Measurements from ENCODE around the gene FLCN. TPM values are rescaled to one million over a fixed set of nuclear protein-coding genes. Genes with fewer than 3 reads are reported as not detected.

The FLCN gene
- total and polyA plus RNA-seq, 10 of the 15 experiments (the other 5 are each of a cell fraction or from before 2014, with no cell fraction given): 1.1 to 24.7 (median 10.4) TPM

DNA sequence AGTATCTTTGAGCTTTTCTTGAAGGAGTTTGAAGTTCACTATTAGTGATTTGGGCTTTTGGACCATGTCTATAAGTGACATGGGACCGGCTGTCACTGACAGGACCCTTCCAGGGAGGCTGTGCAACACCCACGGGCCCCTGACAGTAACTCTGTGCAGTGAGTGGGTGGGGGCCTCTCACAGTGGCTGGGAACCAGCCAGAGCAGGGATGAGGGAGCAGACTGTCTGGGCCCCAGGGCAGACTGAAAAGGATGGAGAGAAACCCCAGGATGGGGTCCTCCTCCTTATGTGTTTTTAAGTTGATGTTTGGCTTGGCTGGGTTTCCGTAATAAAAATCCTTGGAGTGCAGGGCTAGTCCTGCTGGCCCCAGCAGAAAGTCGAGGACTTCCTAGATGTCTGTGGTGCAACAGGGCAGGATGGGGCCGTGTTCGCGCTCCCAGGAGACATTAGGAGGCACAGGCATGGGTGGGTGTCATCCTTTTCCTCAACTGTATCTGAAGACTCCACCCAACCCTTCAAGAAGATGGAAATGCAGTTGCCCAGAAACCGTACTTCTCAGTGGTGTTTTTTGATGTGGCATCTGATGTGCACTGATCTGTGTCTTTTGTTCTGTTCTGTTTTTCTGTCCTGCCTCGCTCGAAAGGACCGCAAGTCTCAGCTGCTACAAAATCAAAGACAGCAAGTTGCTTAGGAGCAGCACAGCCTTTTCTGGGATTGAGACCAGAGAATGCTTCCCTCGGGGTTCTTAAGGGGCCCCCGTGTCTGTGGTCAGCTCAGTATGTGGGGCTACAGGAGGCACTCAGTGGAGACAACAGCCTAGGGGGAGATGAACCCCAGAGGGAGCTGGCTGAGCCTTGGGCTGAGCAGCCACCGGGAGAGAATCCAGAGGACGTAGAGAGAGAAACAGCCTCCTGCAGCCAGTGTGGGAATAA, 55.0 kb downstream of the FLCN start (continued):
- TF ChIP-seq TCF7 (IDR thresholded peaks at IDR 0.05; ENCODE audit: borderline replicate concordance) (peak; percentile 92), JUNB (IDR thresholded peaks at IDR 0.05) (no peak), HDAC6 (IDR thresholded peaks at IDR 0.05; ENCODE audit: unreplicated experiment) (no peak)
- TF ChIP-seq, protein P1, sequence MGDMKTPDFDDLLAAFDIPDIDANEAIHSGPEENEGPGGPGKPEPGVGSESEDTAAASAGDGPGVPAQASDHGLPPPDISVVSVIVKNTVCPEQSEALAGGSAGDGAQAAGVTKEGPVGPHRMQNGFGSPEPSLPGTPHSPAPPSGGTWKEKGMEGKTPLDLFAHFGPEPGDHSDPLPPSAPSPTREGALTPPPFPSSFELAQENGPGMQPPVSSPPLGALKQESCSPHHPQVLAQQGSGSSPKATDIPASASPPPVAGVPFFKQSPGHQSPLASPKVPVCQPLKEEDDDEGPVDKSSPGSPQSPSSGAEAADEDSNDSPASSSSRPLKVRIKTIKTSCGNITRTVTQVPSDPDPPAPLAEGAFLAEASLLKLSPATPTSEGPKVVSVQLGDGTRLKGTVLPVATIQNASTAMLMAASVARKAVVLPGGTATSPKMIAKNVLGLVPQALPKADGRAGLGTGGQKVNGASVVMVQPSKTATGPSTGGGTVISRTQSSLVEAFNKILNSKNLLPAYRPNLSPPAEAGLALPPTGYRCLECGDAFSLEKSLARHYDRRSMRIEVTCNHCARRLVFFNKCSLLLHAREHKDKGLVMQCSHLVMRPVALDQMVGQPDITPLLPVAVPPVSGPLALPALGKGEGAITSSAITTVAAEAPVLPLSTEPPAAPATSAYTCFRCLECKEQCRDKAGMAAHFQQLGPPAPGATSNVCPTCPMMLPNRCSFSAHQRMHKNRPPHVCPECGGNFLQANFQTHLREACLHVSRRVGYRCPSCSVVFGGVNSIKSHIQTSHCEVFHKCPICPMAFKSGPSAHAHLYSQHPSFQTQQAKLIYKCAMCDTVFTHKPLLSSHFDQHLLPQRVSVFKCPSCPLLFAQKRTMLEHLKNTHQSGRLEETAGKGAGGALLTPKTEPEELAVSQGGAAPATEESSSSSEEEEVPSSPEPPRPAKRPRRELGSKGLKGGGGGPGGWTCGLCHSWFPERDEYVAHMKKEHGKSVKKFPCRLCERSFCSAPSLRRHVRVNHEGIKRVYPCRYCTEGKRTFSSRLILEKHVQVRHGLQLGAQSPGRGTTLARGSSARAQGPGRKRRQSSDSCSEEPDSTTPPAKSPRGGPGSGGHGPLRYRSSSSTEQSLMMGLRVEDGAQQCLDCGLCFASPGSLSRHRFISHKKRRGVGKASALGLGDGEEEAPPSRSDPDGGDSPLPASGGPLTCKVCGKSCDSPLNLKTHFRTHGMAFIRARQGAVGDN (IDR thresholded peaks at IDR 0.05): peak; percentile 37; the same call in 1 of the 2 replicates

DNA sequence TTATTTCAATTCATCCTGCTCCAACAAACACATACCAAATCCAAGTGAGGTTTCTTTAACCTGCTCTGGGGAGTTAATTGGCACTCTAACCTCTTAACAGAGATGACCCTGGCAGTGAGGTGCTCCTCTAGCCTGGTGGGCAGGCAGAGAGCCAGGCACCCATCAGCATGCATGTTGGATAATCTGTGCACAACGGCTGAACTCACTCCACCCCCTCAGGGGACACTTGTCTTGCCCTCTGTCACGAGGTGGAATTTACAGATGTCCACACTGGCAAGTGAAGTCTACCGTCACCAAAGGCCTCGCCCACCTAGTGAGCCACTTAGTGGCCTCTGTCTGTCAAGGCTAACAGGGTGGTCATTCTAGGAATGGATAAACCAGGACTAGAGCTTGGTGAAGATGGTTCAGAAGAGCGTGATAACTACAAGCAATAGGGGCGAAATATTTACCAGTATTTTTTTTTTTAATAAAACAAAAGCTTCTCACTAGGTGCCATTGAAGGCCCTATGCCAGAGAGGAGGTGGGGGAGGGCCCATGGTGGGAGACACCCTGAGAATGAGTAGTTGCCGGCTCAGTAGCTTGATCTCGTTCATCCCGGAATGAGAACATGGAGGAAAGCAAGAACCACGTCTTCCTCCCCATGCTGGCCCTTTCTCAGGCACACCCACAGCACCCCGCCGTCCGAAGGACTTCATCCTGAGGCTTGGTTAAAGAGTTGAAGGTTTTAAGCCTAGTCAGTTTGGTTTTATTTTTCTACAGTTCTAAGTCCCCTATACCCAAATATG, 56.0 kb downstream of the FLCN start:
- 81% methylated on average over 13 of the region's 13 CpGs for WGBS (ENCODE audit: insufficient coverage, insufficient replicate concordance, low lambda C conversion rate, missing lambda C conversion rate)
- H3K4me1 ChIP-seq (ENCODE audit: control insufficient read depth, insufficient read depth, low read length): peaks cover 41% of the 10 kb centered on the region
- in situ Hi-C loops (cut with MboI): no loop called here
- TF ChIP-seq EED (IDR thresholded peaks at IDR 0.05; ENCODE audit: low read depth) (no peak), TCF7 (IDR thresholded peaks at IDR 0.05; ENCODE audit: borderline replicate concordance) (no peak), DPF2 (IDR thresholded peaks at IDR 0.05) (no peak), RBBP5 (conservative IDR thresholded peaks at IDR 0.05) (no peak), BCL11A (IDR thresholded peaks at IDR 0.05; ENCODE audit: low read depth, low read length) (no peak)
- TF ChIP-seq, protein P2, sequence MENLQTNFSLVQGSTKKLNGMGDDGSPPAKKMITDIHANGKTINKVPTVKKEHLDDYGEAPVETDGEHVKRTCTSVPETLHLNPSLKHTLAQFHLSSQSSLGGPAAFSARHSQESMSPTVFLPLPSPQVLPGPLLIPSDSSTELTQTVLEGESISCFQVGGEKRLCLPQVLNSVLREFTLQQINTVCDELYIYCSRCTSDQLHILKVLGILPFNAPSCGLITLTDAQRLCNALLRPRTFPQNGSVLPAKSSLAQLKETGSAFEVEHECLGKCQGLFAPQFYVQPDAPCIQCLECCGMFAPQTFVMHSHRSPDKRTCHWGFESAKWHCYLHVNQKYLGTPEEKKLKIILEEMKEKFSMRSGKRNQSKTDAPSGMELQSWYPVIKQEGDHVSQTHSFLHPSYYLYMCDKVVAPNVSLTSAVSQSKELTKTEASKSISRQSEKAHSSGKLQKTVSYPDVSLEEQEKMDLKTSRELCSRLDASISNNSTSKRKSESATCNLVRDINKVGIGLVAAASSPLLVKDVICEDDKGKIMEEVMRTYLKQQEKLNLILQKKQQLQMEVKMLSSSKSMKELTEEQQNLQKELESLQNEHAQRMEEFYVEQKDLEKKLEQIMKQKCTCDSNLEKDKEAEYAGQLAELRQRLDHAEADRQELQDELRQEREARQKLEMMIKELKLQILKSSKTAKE (IDR thresholded peaks at IDR 0.05; ENCODE audit: low read depth, poor library complexity, severe bottlenecking): no peak

More for the DNA sequence above, 56.0 kb downstream of the FLCN start:
- ChIA-PET SMC1A (ENCODE audit: uncharacterized antibody, unreplicated experiment) (interaction anchor here (0.6 to 1.3 kb wide), 6 partner anchors 9 to 131 kb away, joined by 3 to 10 read pairs (median 5); no protein-coding TSS in a partner anchor), RAD21 (ENCODE audit: unreplicated experiment) (interaction anchor here (1.1 to 2.4 kb wide), 2 partner anchors 11 to 203 kb away, joined by 3 to 10 read pairs; no protein-coding TSS in a partner anchor), CTCF (interaction anchor here (1.3 kb wide), 1 partner anchor 132 kb away, joined by 4 read pairs; no protein-coding TSS in a partner anchor), POLR2A (interaction anchor here (1.3 kb wide), 2 partner anchors 14 to 26 kb away, joined by 3 to 5 read pairs; no protein-coding TSS in a partner anchor)
- no peak overlapping the region for H3K27ac ChIP-seq (ENCODE audit: control insufficient read depth, insufficient read depth)
- H3K36me3 ChIP-seq (ENCODE audit: control insufficient read depth in 2 of 2, insufficient read depth in 2 of 2, low read length in 1 of 2): peaks cover 20 to 24% of the 10 kb centered on the region in 2 experiments
- no peak overlapping the region for H3K4me2 ChIP-seq (ENCODE audit: control insufficient read depth, insufficient read depth)
- no peak overlapping the region for H3K9ac ChIP-seq (ENCODE audit: control insufficient read depth, insufficient read depth, low read length)
- no peak overlapping the region for H2AFZ ChIP-seq (ENCODE audit: control insufficient read depth, low read depth, low read length)
- H4K20me1 ChIP-seq (ENCODE audit: control insufficient read depth, insufficient read depth): no peaks in the 10 kb centered on the region
- TSS peak; percentile 10 for BruUV-seq (replicated peaks)
- intact Hi-C loops (cut with micrococcal nuclease; ENCODE audit: unreplicated experiment): no loop called here
- no peak for FAIRE-seq
- no peaks in the 10 kb centered on the region for H3K79me2 ChIP-seq (ENCODE audit: control insufficient read depth, insufficient read depth, low read length)
- H3K27me3 ChIP-seq (replicated peaks in 1 of 2; ENCODE audit: control insufficient read depth in 2 of 2, insufficient read depth in 2 of 2, low read length in 1 of 2): no peaks in the 10 kb centered on the region
- H3K9me3 ChIP-seq (replicated peaks; ENCODE audit: control insufficient read depth, insufficient read depth, low read length): no peaks in the 10 kb centered on the region
- H3K4me3 ChIP-seq: no peak overlapping the region
- ATAC-seq: no peak
- no peak for DNase-seq (ENCODE audit: low read depth, low spot score)
